K562 (cell line): ENCODE results near the gene HOGA1. TPM values are rescaled to one million over a fixed set of nuclear protein-coding genes. Genes with fewer than 3 reads are reported as not detected.
A peak's percentile ranks its signal among the peaks of the same experiment; 100 is the strongest.

Experiments used
- ATAC-seq: fragments of 200-7000 bp; cut with Tn5 transposase; 3 replicates; pipeline ENCODE4 v1.9.1; 2020; ENCODE audit warnings: moderate library complexity
- BruUV-seq: library from RNA; stranded (reverse); fragments of 400-500 nt; replicated peaks from 2 replicates; lab custom pipeline; 2021; lab: Mats Ljungman, UMichigan
- CTCF ChIA-PET: fragments of 300-600 bp; formaldehyde crosslinking; extraction: SDS; loops from one replicate; lab custom pipeline; 2021; ENCODE audit warnings: low intra/inter-chr PET ratio; lab: Yijun Ruan, JAX
- POLR2A ChIA-PET: fragments of 300-600, 350-650 bp; sonication (Branson Sonifier 250); formaldehyde crosslinking; extraction: SDS; loops from one replicate; lab custom pipeline; 2021; ENCODE audit warnings: antibody characterized with exemption, inconsistent platforms; lab: Yijun Ruan, JAX
- DNase-seq, 4 experiments: peaks; one replicate each; pipeline versions ENCODE4 v3.0.0 to v3.0.0-alpha.2; 2011 to 2018; ENCODE audit warnings: low spot score in 3 of 4, mixed read lengths in 3 of 4; ENCODE audit errors: extremely low read depth in 1 of 4
- FAIRE-seq: peaks from 2 replicates; lab custom pipeline; 2011; peaks lifted over from hg19 to GRCh38; lab: Jason Lieb, UNC
- H2AFZ ChIP-seq: 2 replicates; pipeline ENCODE4 v1.6.0; 2011; ENCODE audit warnings: low read depth, low read length, control low read depth, inconsistent platforms
- H3K27ac ChIP-seq: fragments of 200-600 bp; 3 replicates; pipeline ENCODE4 v1.8.0; 2011; ENCODE audit warnings: low read depth, mild to moderate bottlenecking, control low read depth, inconsistent platforms, low read length, moderate library complexity, mixed read lengths; ENCODE audit errors: extremely low read depth
- H3K27me3 ChIP-seq, 2 experiments: fragments of 300-600 bp in 1 of 2; 2 replicates in 1 of 2; 3 replicates in 1 of 2; pipeline versions ENCODE4 v1.6.0 to v1.8.0; 2011; ENCODE audit warnings: inconsistent platforms in 2 of 2, low read length in 2 of 2, mild to moderate bottlenecking in 1 of 2, mixed read lengths in 1 of 2, moderate library complexity in 1 of 2; ENCODE audit not compliant: control insufficient read depth in 2 of 2, insufficient read depth in 2 of 2
- H3K36me3 ChIP-seq: fragments of 300-600 bp; 3 replicates; pipeline ENCODE4 v1.8.0; 2011; ENCODE audit warnings: mild to moderate bottlenecking, low read length, inconsistent platforms; ENCODE audit not compliant: control insufficient read depth, insufficient read depth
- H3K4me1 ChIP-seq, 2 experiments: fragments of 200-600 bp in 1 of 2; replicated peaks in 1 of 2; 2 replicates in 1 of 2; 3 replicates in 1 of 2; pipeline versions ENCODE4 v1.5.1 to v1.8.0; 2011; ENCODE audit warnings: inconsistent platforms in 2 of 2, low read length in 2 of 2, mild to moderate bottlenecking in 1 of 2, mixed read lengths in 1 of 2, moderate library complexity in 1 of 2; ENCODE audit not compliant: control insufficient read depth in 2 of 2, insufficient read depth in 2 of 2
- H3K4me2 ChIP-seq: 2 replicates; pipeline ENCODE4 v1.6.1; 2011; ENCODE audit warnings: low read length, control low read depth, inconsistent platforms, mixed read lengths; ENCODE audit not compliant: insufficient read depth
- H3K4me3 ChIP-seq: fragments of 200-600 bp; sonication (generic), shearing (Covaris generic); 2 replicates; pipeline ENCODE4 v1.5.1; 2016; ENCODE audit warnings: control low read depth, inconsistent platforms
- H3K79me2 ChIP-seq: fragments of 200-600 bp; 3 replicates; pipeline ENCODE4 v1.8.0; 2011; ENCODE audit warnings: low read length, inconsistent platforms; ENCODE audit not compliant: control insufficient read depth, insufficient read depth
- H3K9ac ChIP-seq, 2 experiments: 2 replicates each; pipeline versions ENCODE4 v1.6.0 to v1.6.1; 2011; ENCODE audit warnings: low read depth in 2 of 2, low read length in 2 of 2, control low read depth in 1 of 2, inconsistent platforms in 1 of 2, mild to moderate bottlenecking in 1 of 2, mixed read lengths in 1 of 2; ENCODE audit not compliant: insufficient read depth in 1 of 2
- H3K9me1 ChIP-seq: one replicate; pipeline ENCODE4 v1.6.0; 2011; ENCODE audit warnings: inconsistent platforms, mild to moderate bottlenecking, low read length, moderate library complexity; ENCODE audit not compliant: control insufficient read depth, insufficient read depth
- H3K9me3 ChIP-seq: replicated peaks from 2 replicates; pipeline ENCODE4 v1.5.1; 2011; ENCODE audit warnings: low read depth, low read length, inconsistent platforms; ENCODE audit not compliant: control insufficient read depth, insufficient read depth
- H4K20me1 ChIP-seq: replicated peaks from 2 replicates; pipeline ENCODE4 v1.6.1; 2011; ENCODE audit warnings: low read length, inconsistent platforms, mixed read lengths; ENCODE audit not compliant: control insufficient read depth, insufficient read depth
- DMBX1 ChIP-seq: fragments of 250-450 bp; sonication (Bioruptor Pico); IDR thresholded peaks from 2 replicates; pipeline ENCODE4 v1.8.0; 2022; ENCODE audit warnings: inconsistent platforms, mild to moderate bottlenecking, moderate library complexity, borderline replicate concordance
- HMGN3 ChIP-seq: IDR thresholded peaks from 2 replicates; pipeline ENCODE4 v1.6.1; 2011; ENCODE audit warnings: borderline replicate concordance, low read depth, mild to moderate bottlenecking, mixed read lengths, low read length; ENCODE audit not compliant: insufficient read length; ENCODE audit errors: extremely low read depth
- JUND ChIP-seq, 2 experiments: IDR thresholded peaks; 2 replicates in 1 of 2; 3 replicates in 1 of 2; pipeline ENCODE4 v1.6.1; 2011; ENCODE audit warnings: borderline replicate concordance in 2 of 2, low read depth in 2 of 2, low read length in 2 of 2, improper control_type of control experiment in 1 of 2, missing biosample characterization in 1 of 2, missing genetic modification characterization in 1 of 2, missing genetic modification reagents in 1 of 2
- NBN ChIP-seq: fragments of 450-650 bp; IDR thresholded peaks from 2 replicates; pipeline ENCODE4 v1.6.1; 2016; ENCODE audit warnings: low read depth, mild to moderate bottlenecking
- SMARCA4 ChIP-seq: fragments of 450-650 bp; IDR thresholded peaks from 2 replicates; pipeline ENCODE4 v1.6.1; 2016
- SMC3 ChIP-seq: conservative IDR thresholded peaks from 2 replicates; pipeline ENCODE4 v1.6.1; 2011; ENCODE audit warnings: low read depth, low read length, improper control_type of control experiment; ENCODE audit not compliant: insufficient read depth
- THRA ChIP-seq: fragments of 450-650 bp; IDR thresholded peaks from 2 replicates; pipeline ENCODE4 v1.6.1; 2017; ENCODE audit warnings: mild to moderate bottlenecking, moderate library complexity
- XRCC4 ChIP-seq: IDR thresholded peaks from one replicate; pipeline ENCODE4 v1.6.1; 2011; ENCODE audit not compliant: insufficient read depth, insufficient read length; ENCODE audit errors: extremely low read depth
- ZBTB17 ChIP-seq: fragments of 450-650 bp; formaldehyde crosslinking; IDR thresholded peaks from 2 replicates; pipeline ENCODE4 v1.4.0; 2020; ENCODE audit warnings: mild to moderate bottlenecking
- ZNF165 ChIP-seq: fragments of 250-450 bp; sonication (Bioruptor Pico); IDR thresholded peaks from 2 replicates; pipeline ENCODE4 v1.4.0; 2020; ENCODE audit warnings: borderline replicate concordance
- ZNF384 ChIP-seq: IDR thresholded peaks from 2 replicates; pipeline ENCODE4 v1.6.1; 2012; ENCODE audit warnings: low read depth, low read length, improper control_type of control experiment
- ZNF57 ChIP-seq: fragments of 450-650 bp; formaldehyde crosslinking; IDR thresholded peaks from 2 replicates; pipeline ENCODE4 v1.4.0; 2020; ENCODE audit warnings: mild to moderate bottlenecking, moderate library complexity
- WGBS: fragments of 100-300 bp; shearing (Covaris generic); methylation state at CpG from one replicate; pipeline ENCODE4 v1.1.6; 2016; ENCODE audit warnings: low coverage, mixed read lengths; ENCODE audit not compliant: insufficient coverage; ENCODE audit errors: missing lambda C conversion rate; 5-methylcytosine and 5-hydroxymethylcytosine counted together
- in situ Hi-C: fragments of 300-500 bp; cut with MboI; formaldehyde crosslinking; loops from 4 replicates; pipeline ENCODE4 v1.15.0; 2018; ENCODE audit warnings: inconsistent platforms, mixed read lengths
- intact Hi-C: fragments of 100-400 bp; cut with micrococcal nuclease; formaldehyde crosslinking; loops from 2 replicates; pipeline ENCODE4 v1.14.2; 2022
- polyA plus RNA-seq, 8 experiments: library from polyadenylated mRNA; depleted of rRNA in 4 of 8; stranded (reverse) in 5 of 8; unstranded in 3 of 8; fragments of >200 nt; fragmentation: Nextera tagmentation in 2 of 8; fragmentation: Illumina TruSeq in 1 of 8; extraction: Ambion mirVana in 2 of 8; extraction: Trizol in 1 of 8; gene quantifications; 2 replicates each; pipeline versions ENCODE4 v1.2.1 to v1.2.3, GENCODE V29; 2011 to 2014; ENCODE audit warnings: inconsistent platforms in 1 of 8, missing spikeins in 1 of 8
- total RNA-seq, 7 experiments: library from RNA; depleted of rRNA in 6 of 7; stranded (reverse); fragments of >200 nt in 6 of 7; fragmentation: Illumina TruSeq in 2 of 7; extraction: Trizol in 2 of 7; gene quantifications; 2 replicates each; pipeline versions ENCODE4 v1.2.1 to v1.2.3, GENCODE V29; 2011 to 2021; ENCODE audit warnings: low replicate concordance in 1 of 7
- TF ChIP-seq, protein P1 (sequence below), 2 experiments: IDR thresholded peaks; 2 replicates each; pipeline ENCODE4 v1.6.1; 2011; ENCODE audit warnings: borderline replicate concordance in 1 of 2, control low read depth in 1 of 2, low read depth in 1 of 2, low read length in 1 of 2, mild to moderate bottlenecking in 1 of 2, mixed read lengths in 1 of 2, moderate library complexity in 1 of 2; ENCODE audit not compliant: insufficient read depth in 1 of 2, insufficient read length in 1 of 2, poor library complexity in 1 of 2, severe bottlenecking in 1 of 2; ENCODE audit errors: extremely low read depth in 1 of 2
- TF ChIP-seq, protein P2 (sequence below), 2 experiments: fragments of 450-650 bp; IDR thresholded peaks; 2 replicates each; pipeline ENCODE4 v1.6.1; 2018; ENCODE audit warnings: mild to moderate bottlenecking in 2 of 2, low read depth in 1 of 2; ENCODE audit not compliant: partially characterized antibody in 2 of 2

The HOGA1 gene
- total and polyA plus RNA-seq, 9 of the 15 experiments (the other 6 are each of a cell fraction or from before 2014, with no cell fraction given), result not detected

- TF ChIP-seq THRA, result no peak
- TF ChIP-seq, protein P1, sequence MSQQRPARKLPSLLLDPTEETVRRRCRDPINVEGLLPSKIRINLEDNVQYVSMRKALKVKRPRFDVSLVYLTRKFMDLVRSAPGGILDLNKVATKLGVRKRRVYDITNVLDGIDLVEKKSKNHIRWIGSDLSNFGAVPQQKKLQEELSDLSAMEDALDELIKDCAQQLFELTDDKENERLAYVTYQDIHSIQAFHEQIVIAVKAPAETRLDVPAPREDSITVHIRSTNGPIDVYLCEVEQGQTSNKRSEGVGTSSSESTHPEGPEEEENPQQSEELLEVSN (IDR thresholded peaks at IDR 0.05; ENCODE audit: borderline replicate concordance in 1 of 2, extremely low read depth in 1 of 2, insufficient read depth in 1 of 2, insufficient read length in 1 of 2, low read depth in 1 of 2, low read length in 1 of 2, poor library complexity in 1 of 2, severe bottlenecking in 1 of 2), result no peak
- no peak for TF ChIP-seq ZNF57 (CRISPR knock-in tag)
- no peak for TF ChIP-seq ZNF384
- TF ChIP-seq NBN, result no peak
- no peak for TF ChIP-seq ZNF165
- TF ChIP-seq ZBTB17 (CRISPR knock-in tag), result no peak
Measured at GRCh38 chr10:97551271-97551670, 32.9 kb upstream of the HOGA1 start (continued).

GRCh38 chr10:97553575-97554031 lies 30.6 kb upstream of the HOGA1 start:
- Histone ChIP-seq H3K4me3 (no peak overlapping the region), H3K79me2 (no peaks in the 10 kb centered on the region), H3K9me1 (no peaks in the 10 kb centered on the region), H3K36me3 (no peaks in the 10 kb centered on the region), H3K27ac (no peak overlapping the region), H3K9ac (no peak overlapping the region), H3K27me3 (no peaks in the 10 kb centered on the region), H3K9me3 (no peaks in the 10 kb centered on the region), H3K4me1 (no peaks in the 10 kb centered on the region; a peak in 2 of 5 replicates), H3K4me2 (no peak overlapping the region), H4K20me1 (no peaks in the 10 kb centered on the region), H2AFZ (no peak overlapping the region)
- ChIA-PET POLR2A (interaction anchor here (0.6 kb wide), 1 partner anchor 66 kb away, joined by 3 read pairs; no protein-coding TSS in a partner anchor), CTCF (interaction anchor here (1.0 to 2.2 kb wide), 2 partner anchors 18 to 146 kb away, joined by 4 to 10 read pairs; no protein-coding TSS in a partner anchor)
- peak; percentile 35 to 66 (median 52) for DNase-seq
- in situ Hi-C loops, result no loop called here
- peak; percentile 85 for FAIRE-seq
- intact Hi-C loops, result loop anchor here (5.0 kb wide), 2 partner anchors 91 to 146 kb away; no protein-coding TSS in a partner anchor
- no TSS peak for BruUV-seq
- ATAC-seq, result peak; percentile 96
- 15% methylated on average over 6 of the region's 6 CpGs for WGBS
- TF ChIP-seq JUND (IDR thresholded peaks at IDR 0.05; ENCODE audit: borderline replicate concordance, low read depth, low read length), result peak; percentile 23; the same call in 1 of the 2 replicates
- no peak for TF ChIP-seq JUND (tag; IDR thresholded peaks at IDR 0.05; ENCODE audit: borderline replicate concordance, low read depth, low read length)
- TF ChIP-seq DMBX1 (CRISPR knock-in tag), result no peak
- TF ChIP-seq SMC3, result peak; percentile 69; the same call in 1 of the 2 replicates
- no peak for TF ChIP-seq HMGN3
- no peak for TF ChIP-seq XRCC4
- TF ChIP-seq SMARCA4, result no peak
- TF ChIP-seq, protein P2, sequence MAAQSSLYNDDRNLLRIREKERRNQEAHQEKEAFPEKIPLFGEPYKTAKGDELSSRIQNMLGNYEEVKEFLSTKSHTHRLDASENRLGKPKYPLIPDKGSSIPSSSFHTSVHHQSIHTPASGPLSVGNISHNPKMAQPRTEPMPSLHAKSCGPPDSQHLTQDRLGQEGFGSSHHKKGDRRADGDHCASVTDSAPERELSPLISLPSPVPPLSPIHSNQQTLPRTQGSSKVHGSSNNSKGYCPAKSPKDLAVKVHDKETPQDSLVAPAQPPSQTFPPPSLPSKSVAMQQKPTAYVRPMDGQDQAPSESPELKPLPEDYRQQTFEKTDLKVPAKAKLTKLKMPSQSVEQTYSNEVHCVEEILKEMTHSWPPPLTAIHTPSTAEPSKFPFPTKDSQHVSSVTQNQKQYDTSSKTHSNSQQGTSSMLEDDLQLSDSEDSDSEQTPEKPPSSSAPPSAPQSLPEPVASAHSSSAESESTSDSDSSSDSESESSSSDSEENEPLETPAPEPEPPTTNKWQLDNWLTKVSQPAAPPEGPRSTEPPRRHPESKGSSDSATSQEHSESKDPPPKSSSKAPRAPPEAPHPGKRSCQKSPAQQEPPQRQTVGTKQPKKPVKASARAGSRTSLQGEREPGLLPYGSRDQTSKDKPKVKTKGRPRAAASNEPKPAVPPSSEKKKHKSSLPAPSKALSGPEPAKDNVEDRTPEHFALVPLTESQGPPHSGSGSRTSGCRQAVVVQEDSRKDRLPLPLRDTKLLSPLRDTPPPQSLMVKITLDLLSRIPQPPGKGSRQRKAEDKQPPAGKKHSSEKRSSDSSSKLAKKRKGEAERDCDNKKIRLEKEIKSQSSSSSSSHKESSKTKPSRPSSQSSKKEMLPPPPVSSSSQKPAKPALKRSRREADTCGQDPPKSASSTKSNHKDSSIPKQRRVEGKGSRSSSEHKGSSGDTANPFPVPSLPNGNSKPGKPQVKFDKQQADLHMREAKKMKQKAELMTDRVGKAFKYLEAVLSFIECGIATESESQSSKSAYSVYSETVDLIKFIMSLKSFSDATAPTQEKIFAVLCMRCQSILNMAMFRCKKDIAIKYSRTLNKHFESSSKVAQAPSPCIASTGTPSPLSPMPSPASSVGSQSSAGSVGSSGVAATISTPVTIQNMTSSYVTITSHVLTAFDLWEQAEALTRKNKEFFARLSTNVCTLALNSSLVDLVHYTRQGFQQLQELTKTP (IDR thresholded peaks at IDR 0.05; ENCODE audit: low read depth in 1 of 2, partially characterized antibody in 2 of 2), result no peak
